IMR-90 (cell line): Measurements from ENCODE around the gene MED12L. TPM values are rescaled to one million over a fixed set of nuclear protein-coding genes. Genes with fewer than 3 reads are reported as not detected.
A peak's percentile ranks its signal among the peaks of the same experiment; 100 is the strongest.

Experiments used
- ATAC-seq: fragments of 200-7000 bp; cut with Tn5 transposase; 2 replicates; pipeline ENCODE4 v1.9.1; 2020; ENCODE audit warnings: low read depth, mild to moderate bottlenecking, moderate library complexity
- BruUV-seq: library from RNA; stranded (reverse); fragments of 400-500 nt; replicated peaks from 2 replicates; lab custom pipeline; 2021; lab: Mats Ljungman, UMichigan
- CTCF ChIA-PET: fragments of 300-600 bp; formaldehyde crosslinking; extraction: SDS; loops from one replicate; lab custom pipeline; 2021; ENCODE audit warnings: antibody characterized with exemption; lab: Yijun Ruan, JAX
- POLR2A ChIA-PET: fragments of 300-600 bp; sonication (Branson Sonifier 250); formaldehyde crosslinking; loops from one replicate; lab custom pipeline; 2022; ENCODE audit warnings: antibody characterized with exemption; ENCODE audit not compliant: unreplicated experiment; lab: Charles Lee
- DNase-seq: peaks from one replicate; pipeline ENCODE4 v3.0.0; 2013
- H2AFZ ChIP-seq: replicated peaks from 2 replicates; pipeline ENCODE3; 2013; ENCODE audit warnings: low read length, mild to moderate bottlenecking; ENCODE audit not compliant: poor library complexity
- H2AK5ac ChIP-seq: 2 replicates; pipeline ENCODE4 v1.6.1; 2013; ENCODE audit warnings: low read depth, low read length, inconsistent platforms
- H2AK9ac ChIP-seq: replicated peaks from 2 replicates; pipeline ENCODE3; 2013; ENCODE audit warnings: mild to moderate bottlenecking, low read depth, low read length, moderate library complexity; ENCODE audit not compliant: poor library complexity
- H2BK120ac ChIP-seq: 2 replicates; pipeline ENCODE4 v1.6.1; 2013; ENCODE audit warnings: low read depth, low read length, inconsistent platforms
- H2BK15ac ChIP-seq: 3 replicates; pipeline ENCODE4 v1.6.1; 2013; ENCODE audit warnings: low read depth, low read length, inconsistent platforms
- H2BK20ac ChIP-seq: 2 replicates; pipeline ENCODE4 v1.6.1; 2013; ENCODE audit warnings: low read depth, mild to moderate bottlenecking, inconsistent platforms, low read length, moderate library complexity
- H2BK5ac ChIP-seq: 2 replicates; pipeline ENCODE4 v1.6.1; 2013; ENCODE audit warnings: mild to moderate bottlenecking, low read depth, low read length, inconsistent platforms; ENCODE audit not compliant: poor library complexity, severe bottlenecking
- H3K14ac ChIP-seq: replicated peaks from 2 replicates; pipeline ENCODE4 v1.6.1; 2013; ENCODE audit warnings: low read depth, low read length, inconsistent platforms
- H3K18ac ChIP-seq: 2 replicates; pipeline ENCODE4 v1.6.1; 2013; ENCODE audit warnings: low read depth, low read length, control low read depth
- H3K23ac ChIP-seq: 2 replicates; pipeline ENCODE4 v1.6.1; 2013; ENCODE audit warnings: low read depth, low read length, inconsistent platforms
- H3K27ac ChIP-seq: 2 replicates; pipeline ENCODE4 v1.5.1; 2013; ENCODE audit warnings: mild to moderate bottlenecking, control low read depth, low read length; ENCODE audit not compliant: insufficient read depth
- H3K27me3 ChIP-seq: 2 replicates; pipeline ENCODE4 v1.6.1; 2013; ENCODE audit warnings: low read length; ENCODE audit not compliant: control insufficient read depth, insufficient read depth
- H3K36me3 ChIP-seq: 2 replicates; pipeline ENCODE4 v1.6.1; 2013; ENCODE audit warnings: low read length, mixed read lengths; ENCODE audit not compliant: control insufficient read depth, insufficient read depth
- H3K4ac ChIP-seq: 2 replicates; pipeline ENCODE4 v1.6.1; 2013; ENCODE audit warnings: low read depth, low read length, inconsistent platforms
- H3K4me1 ChIP-seq: 2 replicates; pipeline ENCODE4 v1.6.1; 2013; ENCODE audit warnings: low read length, mixed read lengths; ENCODE audit not compliant: control insufficient read depth, insufficient read depth
- H3K4me2 ChIP-seq: 2 replicates; pipeline ENCODE4 v1.6.1; 2013; ENCODE audit warnings: low read depth, mild to moderate bottlenecking, control low read depth, low read length, moderate library complexity
- H3K4me3 ChIP-seq: 2 replicates; pipeline ENCODE4 v1.5.1; 2013; ENCODE audit warnings: low read depth, mild to moderate bottlenecking, control low read depth, low read length, moderate library complexity; ENCODE audit not compliant: insufficient read depth
- H3K56ac ChIP-seq: 2 replicates; pipeline ENCODE4 v1.6.1; 2013; ENCODE audit warnings: low read length, inconsistent platforms; ENCODE audit not compliant: insufficient read depth; ENCODE audit errors: extremely low read depth
- H3K79me1 ChIP-seq, 2 experiments: 2 replicates each; pipeline ENCODE4 v1.6.1; 2013; ENCODE audit warnings: low read length in 2 of 2, inconsistent platforms in 1 of 2, low read depth in 1 of 2
- H3K9ac ChIP-seq: 2 replicates; pipeline ENCODE4 v1.6.1; 2013; ENCODE audit warnings: low read depth, low read length, control low read depth
- H3K9me1 ChIP-seq: 2 replicates; pipeline ENCODE4 v1.6.1; 2013; ENCODE audit warnings: low read length, inconsistent platforms; ENCODE audit not compliant: insufficient read depth
- H3K9me3 ChIP-seq: 2 replicates; pipeline ENCODE4 v1.6.1; 2013; ENCODE audit warnings: low read length; ENCODE audit not compliant: control insufficient read depth, insufficient read depth
- H4K20me1 ChIP-seq: 2 replicates; pipeline ENCODE4 v1.6.1; 2013; ENCODE audit warnings: low read length, inconsistent platforms; ENCODE audit not compliant: insufficient read depth
- H4K5ac ChIP-seq: 2 replicates; pipeline ENCODE4 v1.6.1; 2013; ENCODE audit warnings: mild to moderate bottlenecking, low read depth, low read length, control low read depth
- H4K8ac ChIP-seq, 2 experiments: 2 replicates each; pipeline ENCODE4 v1.6.1; 2013; ENCODE audit warnings: low read depth in 2 of 2, low read length in 2 of 2, control low read depth in 1 of 2, inconsistent platforms in 1 of 2
- H4K91ac ChIP-seq: 2 replicates; pipeline ENCODE4 v1.6.1; 2013; ENCODE audit warnings: low read depth, low read length, inconsistent platforms; ENCODE audit not compliant: insufficient read depth
- CEBPB ChIP-seq: IDR thresholded peaks from 2 replicates; pipeline ENCODE4 v1.6.1; 2012; ENCODE audit warnings: low read depth, low read length, improper control_type of control experiment
- CHD1 ChIP-seq: IDR thresholded peaks from 2 replicates; pipeline ENCODE4 v1.6.1; 2012; ENCODE audit warnings: low read depth, low read length, improper control_type of control experiment
- FOS ChIP-seq: fragments of 150-350 bp; IDR thresholded peaks from 2 replicates; pipeline ENCODE4 v1.6.1; 2016; ENCODE audit warnings: low read depth, low read length
- MAFK ChIP-seq: IDR thresholded peaks from 2 replicates; pipeline ENCODE4 v1.6.1; 2012; ENCODE audit warnings: low read depth, low read length, improper control_type of control experiment
- NFE2L2 ChIP-seq: fragments of 150-350 bp; IDR thresholded peaks from 2 replicates; pipeline ENCODE4 v1.6.1; 2016; ENCODE audit warnings: low read depth, mild to moderate bottlenecking, low read length
- RCOR1 ChIP-seq: IDR thresholded peaks from 2 replicates; pipeline ENCODE4 v1.6.1; 2012; ENCODE audit warnings: mild to moderate bottlenecking, low read length, improper control_type of control experiment; ENCODE audit not compliant: insufficient replicate concordance
- RFX5 ChIP-seq: IDR thresholded peaks from 2 replicates; pipeline ENCODE4 v1.8.0; 2012; ENCODE audit warnings: low read depth, mild to moderate bottlenecking, low read length, moderate library complexity
- dilution Hi-C: fragments of 300-500 bp; cut with HindIII; formaldehyde crosslinking; loops from one replicate; pipeline ENCODE4 v1.14.3; 2018; ENCODE audit warnings: low sequenced_read_pairs; ENCODE audit not compliant: unreplicated experiment
- in situ Hi-C: fragments of 300-500 bp; cut with MboI; formaldehyde crosslinking; loops from 3 replicates; pipeline ENCODE4 v1.14.3; 2019; ENCODE audit warnings: low sequenced_read_pairs, inconsistent platforms, mixed read lengths
- intact Hi-C: fragments of 100-400 bp; cut with micrococcal nuclease; formaldehyde crosslinking; loops from 2 replicates; pipeline ENCODE4 v1.10.0; 2022
- polyA plus RNA-seq, 3 experiments: library from polyadenylated mRNA; depleted of rRNA; stranded (reverse); fragments of >200 nt; gene quantifications; 2 replicates each; pipeline ENCODE4 v1.2.3, GENCODE V29; 2012; ENCODE audit warnings: low replicate concordance in 1 of 3
- total RNA-seq: library from RNA; depleted of rRNA; stranded (reverse); fragments of >200 nt; gene quantifications from 2 replicates; pipeline ENCODE4 v1.2.3, GENCODE V29; 2012
- TF ChIP-seq, protein P1 (sequence below): fragments of 150-350 bp; IDR thresholded peaks from 2 replicates; pipeline ENCODE4 v1.6.1; 2017; ENCODE audit warnings: mild to moderate bottlenecking, antibody characterized with exemption, low read length, low read depth

Gene MED12L
- total and polyA plus RNA-seq, 2 of the 4 experiments (the other 2 are of a cell fraction) = 0.05 to 0.18 TPM

DNA sequence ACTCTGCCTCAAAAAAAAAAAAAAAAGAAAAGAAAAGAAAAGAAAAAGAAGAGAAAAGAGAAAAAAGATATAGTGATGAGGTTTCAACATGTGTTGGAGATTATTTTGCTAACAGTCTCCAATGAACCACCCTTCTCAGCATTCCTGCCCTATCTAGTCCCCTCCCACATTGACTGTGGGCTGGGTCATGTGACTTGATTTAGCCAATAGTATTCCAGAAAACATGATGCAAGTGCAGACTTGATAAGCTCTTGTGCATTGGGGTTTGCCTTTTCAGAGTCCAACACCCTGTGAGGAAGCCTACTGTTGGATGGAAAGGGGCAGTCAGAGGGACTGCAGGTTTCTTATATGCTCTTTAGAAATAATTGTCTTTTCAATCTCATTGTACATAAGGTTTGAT is 37.8 kb upstream of the MED12L start:
- Histone ChIP-seq H3K4me1 (no peaks in the 10 kb centered on the region), H3K9me1 (no peaks in the 10 kb centered on the region), H2BK5ac (no peak overlapping the region), H4K5ac (no peak overlapping the region), H2AFZ (no peak overlapping the region), H3K14ac (no peak overlapping the region), H4K20me1 (no peaks in the 10 kb centered on the region), H2BK120ac (no peak overlapping the region), H2AK9ac (no peak overlapping the region), H2BK15ac (no peak overlapping the region), H3K4me2 (no peak overlapping the region), H3K4me3 (no peak overlapping the region), H3K36me3 (no peaks in the 10 kb centered on the region), H3K9ac (no peak overlapping the region), H3K18ac (no peak overlapping the region), H3K27me3 (no peaks in the 10 kb centered on the region), H3K9me3 (no peaks in the 10 kb centered on the region), H3K79me1 (no peaks in the 10 kb centered on the region), H4K8ac (no peak overlapping the region), H2BK20ac (no peak overlapping the region), H3K27ac (no peak overlapping the region), H2AK5ac (no peak overlapping the region), H3K23ac (no peak overlapping the region), H4K91ac (no peak overlapping the region), H3K56ac (no peak overlapping the region), H3K4ac (no peak overlapping the region)
- ATAC-seq (no peak), DNase-seq (peak; percentile 9)
- in situ Hi-C loops = no loop called here
- ChIA-PET CTCF (no interaction called here), POLR2A (no interaction called here)
- TF ChIP-seq FOS (no peak), RCOR1 (no peak), NFE2L2 (no peak), CEBPB (no peak), MAFK (no peak), CHD1 (no peak), RFX5 (no peak)
- TF ChIP-seq, protein P1, sequence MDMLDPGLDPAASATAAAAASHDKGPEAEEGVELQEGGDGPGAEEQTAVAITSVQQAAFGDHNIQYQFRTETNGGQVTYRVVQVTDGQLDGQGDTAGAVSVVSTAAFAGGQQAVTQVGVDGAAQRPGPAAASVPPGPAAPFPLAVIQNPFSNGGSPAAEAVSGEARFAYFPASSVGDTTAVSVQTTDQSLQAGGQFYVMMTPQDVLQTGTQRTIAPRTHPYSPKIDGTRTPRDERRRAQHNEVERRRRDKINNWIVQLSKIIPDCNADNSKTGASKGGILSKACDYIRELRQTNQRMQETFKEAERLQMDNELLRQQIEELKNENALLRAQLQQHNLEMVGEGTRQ = 0 out of 2 replicates have a peak, but pooled peaks have one; percentile 43
- intact Hi-C loops = no loop called here
- BruUV-seq = no TSS peak
- dilution Hi-C loops = no loop called here
